CD4-positive, alpha-beta T cell (primary cell): Measurements from ENCODE around the gene MYO1D. TPM values are rescaled to one million over a fixed set of nuclear protein-coding genes. Genes with fewer than 3 reads are reported as not detected.

Experiments
- ATAC-seq: fragments of 200-7000 bp; cut with Tn5 transposase; one replicate; pipeline ENCODE4 v1.10.0; 2022; ENCODE audit warnings: mild to moderate bottlenecking; ENCODE audit not compliant: poor library complexity
- CTCF ChIA-PET: fragments of 350-600 bp; sonication (Branson Sonifier 250); formaldehyde crosslinking; loops from one replicate; lab custom pipeline; 2021; ENCODE audit warnings: antibody characterized with exemption, inconsistent platforms; lab: Charles Lee
- POLR2A ChIA-PET: fragments of 350-600 bp; sonication (Branson Sonifier 250); formaldehyde crosslinking; loops from one replicate; lab custom pipeline; 2021; ENCODE audit warnings: antibody characterized with exemption, inconsistent platforms; lab: Charles Lee
- DNase-seq, 14 experiments: peaks; one replicate each; pipeline ENCODE4 v3.0.0-alpha.2; 2013 to 2020; ENCODE audit warnings: mixed read lengths in 2 of 14
- H3K27ac ChIP-seq, 2 donors: one replicate each; pipeline versions ENCODE4 v1.5.1 to v1.7.0; 2013; ENCODE audit warnings: low read length in 2 of 2, low read depth in 1 of 2, mild to moderate bottlenecking in 1 of 2
- H3K27me3 ChIP-seq, 2 experiments: 1 replicate in 1 of 2; 2 replicates in 1 of 2; pipeline versions ENCODE4 v1.6.1 to v1.7.0; 2013; ENCODE audit warnings: low read length in 2 of 2, control low read depth in 1 of 2, mild to moderate bottlenecking in 1 of 2, moderate library complexity in 1 of 2; ENCODE audit not compliant: insufficient read depth in 2 of 2, control insufficient read depth in 1 of 2
- H3K36me3 ChIP-seq: one replicate; pipeline ENCODE4 v1.6.1; 2013; ENCODE audit warnings: low read length, control low read depth; ENCODE audit not compliant: insufficient read depth
- H3K4me1 ChIP-seq: one replicate; pipeline ENCODE4 v1.6.1; 2013; ENCODE audit warnings: low read length, control low read depth; ENCODE audit not compliant: insufficient read depth
- H3K4me3 ChIP-seq: one replicate; pipeline ENCODE4 v1.5.1; 2013; ENCODE audit warnings: mild to moderate bottlenecking, low read length, moderate library complexity
- H3K9me3 ChIP-seq, 2 experiments: 1 replicate in 1 of 2; 2 replicates in 1 of 2; pipeline versions ENCODE4 v1.6.1 to v1.7.0; 2013; ENCODE audit warnings: low read length in 2 of 2, mild to moderate bottlenecking in 2 of 2, control low read depth in 1 of 2, moderate library complexity in 1 of 2; ENCODE audit not compliant: control insufficient read depth in 1 of 2, insufficient read depth in 1 of 2
- H3K27ac Mint-ChIP-seq: one replicate; pipeline ENCODE4 v1.8.0; 2020; ENCODE audit warnings: mixed read lengths
- H3K27me3 Mint-ChIP-seq: one replicate; pipeline ENCODE4 v1.8.0; 2021; ENCODE audit warnings: mixed read lengths
- H3K36me3 Mint-ChIP-seq: one replicate; pipeline ENCODE4 v1.8.0; 2021; ENCODE audit warnings: low read depth, mixed read lengths
- H3K4me1 Mint-ChIP-seq: one replicate; pipeline ENCODE4 v1.8.0; 2021; ENCODE audit warnings: low read depth, mixed read lengths
- H3K4me3 Mint-ChIP-seq: one replicate; pipeline ENCODE4 v1.8.0; 2020; ENCODE audit warnings: mild to moderate bottlenecking, mixed read lengths
- H3K9me3 Mint-ChIP-seq: one replicate; pipeline ENCODE4 v1.8.0; 2020; ENCODE audit warnings: mixed read lengths
- intact Hi-C, 2 experiments: fragments of 100-400 bp; cut with DNase I in 1 of 2; cut with micrococcal nuclease in 1 of 2; formaldehyde crosslinking; loops; one replicate each; pipeline versions ENCODE4 v1.15.1 to v1.9.0; 2023 to 2025; cut with DNase I, micrococcal nuclease
- total RNA-seq, 174 experiments: library from RNA in 2 of 174; stranded (reverse) in 2 of 174; gene quantifications; one replicate each; pipeline ENCODE4 v1.2.3 and lab custom pipeline; 2021 to 2026
- TF ChIP-seq, protein P1 (sequence below): fragments of 200-600 bp; IDR thresholded peaks from one replicate; pipeline ENCODE4 v1.8.0; 2022; ENCODE audit warnings: antibody characterized with exemption, mild to moderate bottlenecking

Gene MYO1D
- total RNA-seq, 2 experiments from 2014 or later, result 5.8 to 6.4 TPM

DNA sequence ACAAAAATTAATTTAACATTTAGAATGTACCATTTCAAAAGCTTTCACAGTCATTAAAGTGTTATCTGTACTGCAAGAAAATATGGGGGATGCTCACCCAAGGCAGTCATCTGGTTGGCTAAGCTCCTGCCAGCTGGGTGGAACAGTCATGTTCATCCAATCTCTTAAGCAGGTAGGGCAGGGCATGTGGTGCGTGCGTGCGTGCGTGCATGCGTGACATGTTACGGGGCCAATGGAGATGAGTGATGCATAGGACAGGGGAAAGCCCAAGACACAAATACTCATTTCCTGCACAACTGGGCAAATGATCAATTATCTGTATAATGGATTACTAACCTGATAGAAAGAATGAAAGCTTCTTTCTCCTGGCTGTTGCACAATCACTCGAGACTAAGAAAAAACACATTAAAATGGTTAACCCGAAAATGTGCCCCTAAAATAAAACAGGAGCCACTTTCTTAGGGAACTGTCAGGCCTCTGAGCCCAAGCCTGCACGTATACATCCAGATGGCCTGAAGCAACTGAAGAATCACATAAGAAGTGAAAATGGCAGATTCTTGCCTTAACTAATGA lies 104.4 kb downstream of the MYO1D start:
- H3K27ac Mint-ChIP-seq, result no peak overlapping the region
- intact Hi-C loops, result no loop called here
- POLR2A ChIA-PET, result no interaction called here

GRCh38 chr17:32771396-32771795 lies 105.5 kb downstream of the MYO1D start:
- no peaks in the 10 kb centered on the region for H3K27me3 ChIP-seq
- Mint-ChIP-seq H3K36me3 (no peaks in the 10 kb centered on the region), H3K4me1 (no peaks in the 10 kb centered on the region), H3K9me3 (no peaks in the 10 kb centered on the region), H3K27me3 (no peaks in the 10 kb centered on the region), H3K27ac (no peak overlapping the region), H3K4me3 (no peak overlapping the region)
- DNase-seq (no peak), ATAC-seq (no peak)
- CTCF ChIA-PET, result interaction anchor here (0.9 to 1.3 kb wide), 2 partner anchors 42 to 105 kb away, joined by 3 read pairs; partner anchors contain the start of gene MYO1D
- no peak overlapping the region for H3K27ac ChIP-seq
- TF ChIP-seq, protein P1, sequence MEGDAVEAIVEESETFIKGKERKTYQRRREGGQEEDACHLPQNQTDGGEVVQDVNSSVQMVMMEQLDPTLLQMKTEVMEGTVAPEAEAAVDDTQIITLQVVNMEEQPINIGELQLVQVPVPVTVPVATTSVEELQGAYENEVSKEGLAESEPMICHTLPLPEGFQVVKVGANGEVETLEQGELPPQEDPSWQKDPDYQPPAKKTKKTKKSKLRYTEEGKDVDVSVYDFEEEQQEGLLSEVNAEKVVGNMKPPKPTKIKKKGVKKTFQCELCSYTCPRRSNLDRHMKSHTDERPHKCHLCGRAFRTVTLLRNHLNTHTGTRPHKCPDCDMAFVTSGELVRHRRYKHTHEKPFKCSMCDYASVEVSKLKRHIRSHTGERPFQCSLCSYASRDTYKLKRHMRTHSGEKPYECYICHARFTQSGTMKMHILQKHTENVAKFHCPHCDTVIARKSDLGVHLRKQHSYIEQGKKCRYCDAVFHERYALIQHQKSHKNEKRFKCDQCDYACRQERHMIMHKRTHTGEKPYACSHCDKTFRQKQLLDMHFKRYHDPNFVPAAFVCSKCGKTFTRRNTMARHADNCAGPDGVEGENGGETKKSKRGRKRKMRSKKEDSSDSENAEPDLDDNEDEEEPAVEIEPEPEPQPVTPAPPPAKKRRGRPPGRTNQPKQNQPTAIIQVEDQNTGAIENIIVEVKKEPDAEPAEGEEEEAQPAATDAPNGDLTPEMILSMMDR, result no peak
- POLR2A ChIA-PET, result no interaction called here
- no peaks in the 10 kb centered on the region for H3K4me1 ChIP-seq
- H3K36me3 ChIP-seq, result no peaks in the 10 kb centered on the region
- intact Hi-C loops, result no loop called here
- no peaks in the 10 kb centered on the region for H3K9me3 ChIP-seq
- H3K4me3 ChIP-seq, result no peak overlapping the region

More for the DNA sequence above, 104.4 kb downstream of the MYO1D start:
- CTCF ChIA-PET, result interaction anchor here (1.3 kb wide), 1 partner anchor 43 kb away, joined by 3 read pairs; no protein-coding TSS in a partner anchor
- no peaks in the 10 kb centered on the region for H3K27me3 ChIP-seq
- Mint-ChIP-seq H3K9me3 (no peaks in the 10 kb centered on the region), H3K36me3 (no peaks in the 10 kb centered on the region), H3K4me1 (no peaks in the 10 kb centered on the region), H3K4me3 (no peak overlapping the region), H3K27me3 (no peaks in the 10 kb centered on the region)
- no peaks in the 10 kb centered on the region for H3K36me3 ChIP-seq
- DNase-seq (no peak), ATAC-seq (no peak)
- H3K9me3 ChIP-seq, result no peaks in the 10 kb centered on the region
- no peak overlapping the region for H3K27ac ChIP-seq
- TF ChIP-seq, protein P1, result no peak
- H3K4me1 ChIP-seq, result no peaks in the 10 kb centered on the region
- no peak overlapping the region for H3K4me3 ChIP-seq

DNA sequence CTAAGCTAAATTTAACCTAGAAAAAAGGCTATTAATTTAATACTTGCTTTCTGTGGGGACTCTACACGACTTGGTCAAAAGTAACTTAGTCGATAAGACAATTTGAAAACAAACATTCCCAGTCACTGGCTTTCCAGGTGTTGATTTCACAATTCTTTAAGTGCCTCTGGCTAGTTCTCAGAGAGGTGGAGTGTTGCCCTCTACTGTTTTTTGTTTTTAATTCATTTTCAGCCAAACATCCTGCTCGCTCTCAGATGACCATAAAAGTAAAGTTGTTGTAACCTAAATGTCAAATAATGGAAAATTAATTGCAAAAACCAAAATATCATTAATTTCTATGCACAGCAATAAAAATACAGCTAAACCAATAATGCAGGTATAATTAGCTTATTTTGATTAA lies 107.1 kb downstream of the MYO1D start:
- Histone ChIP-seq H3K4me3 (no peak overlapping the region), H3K27ac (no peak overlapping the region), H3K36me3 (no peaks in the 10 kb centered on the region), H3K9me3 (no peaks in the 10 kb centered on the region), H3K4me1 (no peaks in the 10 kb centered on the region), H3K27me3 (no peaks in the 10 kb centered on the region)
- H3K27me3 Mint-ChIP-seq, result no peaks in the 10 kb centered on the region
- TF ChIP-seq, protein P1, result no peak
- H3K36me3 Mint-ChIP-seq, result no peaks in the 10 kb centered on the region
- H3K4me1 Mint-ChIP-seq, result no peaks in the 10 kb centered on the region
- POLR2A ChIA-PET, result no interaction called here
- no peak overlapping the region for H3K27ac Mint-ChIP-seq
- no peak overlapping the region for H3K4me3 Mint-ChIP-seq
- ATAC-seq, result no peak
- CTCF ChIA-PET, result no interaction called here
- DNase-seq, result no peak
- H3K9me3 Mint-ChIP-seq, result no peaks in the 10 kb centered on the region
- intact Hi-C loops, result no loop called here
